DOHH2 (cell line): ENCODE measurements around the gene TMEM259.
"Not testable (repeated sequence)": the region's sequence is repeated elsewhere in the genome, so short reads cannot be mapped to it uniquely, and the experiment has no call there.

Experiments
- EZH2phosphoT487 ChIP-seq: fragments of 200-600 bp; sonication (generic); IDR thresholded peaks from 2 replicates; pipeline ENCODE4 v1.6.1; 2017; ENCODE audit warnings: borderline replicate concordance, mild to moderate bottlenecking, antibody characterized with exemption, low read length, moderate library complexity, mixed read lengths
- TF ChIP-seq, protein P1 (sequence below): fragments of 200-600 bp; sonication (generic); IDR thresholded peaks from one replicate; pipeline ENCODE4 v1.5.1; 2014; ENCODE audit warnings: antibody characterized with exemption, mild to moderate bottlenecking, low read depth, low read length; ENCODE audit not compliant: poor library complexity, severe bottlenecking

DNA sequence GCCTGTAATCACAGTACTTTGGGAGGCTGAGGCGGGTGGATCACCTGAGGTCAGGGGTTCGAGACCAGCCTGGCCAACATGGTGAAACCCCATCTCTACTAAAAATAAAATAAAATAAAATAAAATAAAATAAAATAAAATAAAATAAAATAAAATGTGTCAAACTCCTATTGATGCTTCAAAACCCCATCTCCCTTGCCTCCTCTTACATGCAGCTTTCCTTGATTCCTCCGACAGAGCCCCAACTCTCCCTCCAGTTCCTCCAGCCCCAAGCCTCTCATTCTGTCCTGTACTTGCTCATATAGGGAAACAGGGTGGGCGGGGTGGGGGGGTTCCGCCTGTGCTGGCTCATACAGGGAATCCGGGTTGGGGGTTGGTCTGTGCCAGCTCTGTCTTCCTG lies 4.2 kb upstream of the TMEM259 start:
- TF ChIP-seq, protein P1, sequence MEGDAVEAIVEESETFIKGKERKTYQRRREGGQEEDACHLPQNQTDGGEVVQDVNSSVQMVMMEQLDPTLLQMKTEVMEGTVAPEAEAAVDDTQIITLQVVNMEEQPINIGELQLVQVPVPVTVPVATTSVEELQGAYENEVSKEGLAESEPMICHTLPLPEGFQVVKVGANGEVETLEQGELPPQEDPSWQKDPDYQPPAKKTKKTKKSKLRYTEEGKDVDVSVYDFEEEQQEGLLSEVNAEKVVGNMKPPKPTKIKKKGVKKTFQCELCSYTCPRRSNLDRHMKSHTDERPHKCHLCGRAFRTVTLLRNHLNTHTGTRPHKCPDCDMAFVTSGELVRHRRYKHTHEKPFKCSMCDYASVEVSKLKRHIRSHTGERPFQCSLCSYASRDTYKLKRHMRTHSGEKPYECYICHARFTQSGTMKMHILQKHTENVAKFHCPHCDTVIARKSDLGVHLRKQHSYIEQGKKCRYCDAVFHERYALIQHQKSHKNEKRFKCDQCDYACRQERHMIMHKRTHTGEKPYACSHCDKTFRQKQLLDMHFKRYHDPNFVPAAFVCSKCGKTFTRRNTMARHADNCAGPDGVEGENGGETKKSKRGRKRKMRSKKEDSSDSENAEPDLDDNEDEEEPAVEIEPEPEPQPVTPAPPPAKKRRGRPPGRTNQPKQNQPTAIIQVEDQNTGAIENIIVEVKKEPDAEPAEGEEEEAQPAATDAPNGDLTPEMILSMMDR: not testable (repeated sequence)
- TF ChIP-seq EZH2phosphoT487: not testable (repeated sequence)
